H9 (cell line): ENCODE data around the gene LINS1. TPM values are rescaled to one million over a fixed set of nuclear protein-coding genes. Genes with fewer than 3 reads are reported as not detected.

Experiments
- DNase-seq: peaks from one replicate; pipeline ENCODE4 v3.0.0-alpha.2; 2017
- H2AFZ ChIP-seq: one replicate; pipeline ENCODE4 v1.6.1; 2013; ENCODE audit warnings: mild to moderate bottlenecking, low read length, control low read depth, moderate library complexity
- H2AK5ac ChIP-seq: 2 replicates; pipeline ENCODE4 v1.6.1; 2013; ENCODE audit warnings: low read length, control low read depth, mixed read lengths; ENCODE audit not compliant: insufficient read length
- H2BK120ac ChIP-seq: one replicate; pipeline ENCODE4 v1.6.1; 2013; ENCODE audit warnings: low read depth, mild to moderate bottlenecking, low read length, control low read depth, inconsistent platforms; ENCODE audit not compliant: poor library complexity, severe bottlenecking
- H2BK12ac ChIP-seq: 2 replicates; pipeline ENCODE4 v1.6.1; 2013; ENCODE audit warnings: low read length, control low read depth, mixed read lengths, low read depth; ENCODE audit not compliant: insufficient read length
- H2BK15ac ChIP-seq: 2 replicates; pipeline ENCODE4 v1.6.1; 2013; ENCODE audit warnings: low read depth, low read length, control low read depth
- H2BK20ac ChIP-seq: one replicate; pipeline ENCODE4 v1.6.1; 2013; ENCODE audit warnings: low read depth, mild to moderate bottlenecking, low read length, control low read depth, inconsistent platforms; ENCODE audit not compliant: poor library complexity, severe bottlenecking
- H2BK5ac ChIP-seq: 2 replicates; pipeline ENCODE4 v1.6.1; 2013; ENCODE audit warnings: low read length, control low read depth, mixed read lengths; ENCODE audit not compliant: insufficient read length
- H3K14ac ChIP-seq: 2 replicates; pipeline ENCODE4 v1.6.1; 2013; ENCODE audit warnings: low read length, control low read depth; ENCODE audit not compliant: insufficient read depth
- H3K18ac ChIP-seq: 2 replicates; pipeline ENCODE4 v1.6.1; 2013; ENCODE audit warnings: low read depth, mild to moderate bottlenecking, mixed read lengths, low read length, control low read depth; ENCODE audit not compliant: insufficient read length
- H3K23ac ChIP-seq: 2 replicates; pipeline ENCODE4 v1.6.1; 2013; ENCODE audit warnings: low read length, control low read depth, mixed read lengths, low read depth; ENCODE audit not compliant: insufficient read length
- H3K23me2 ChIP-seq: 2 replicates; pipeline ENCODE4 v1.6.1; 2013; ENCODE audit warnings: low read depth, mild to moderate bottlenecking, mixed read lengths, low read length, control low read depth; ENCODE audit not compliant: insufficient read length, poor library complexity, severe bottlenecking
- H3K27ac ChIP-seq: 2 replicates; pipeline ENCODE4 v1.5.1; 2013; ENCODE audit warnings: low read length, control low read depth, mixed read lengths, low read depth; ENCODE audit not compliant: insufficient read length
- H3K27me3 ChIP-seq: 2 replicates; pipeline ENCODE4 v1.6.1; 2013; ENCODE audit warnings: low read length, control low read depth, inconsistent platforms; ENCODE audit not compliant: insufficient read depth
- H3K4ac ChIP-seq: 2 replicates; pipeline ENCODE4 v1.6.1; 2013; ENCODE audit warnings: low read depth, mild to moderate bottlenecking, control low read depth, inconsistent platforms, low read length, moderate library complexity
- H3K4me1 ChIP-seq: 2 replicates; pipeline ENCODE4 v1.6.1; 2013; ENCODE audit warnings: low read length, control low read depth, inconsistent platforms; ENCODE audit not compliant: insufficient read depth
- H3K4me2 ChIP-seq: 2 replicates; pipeline ENCODE4 v1.6.1; 2013; ENCODE audit warnings: low read length, control low read depth, mixed read lengths; ENCODE audit not compliant: insufficient read length, insufficient read depth
- H3K56ac ChIP-seq: 2 replicates; pipeline ENCODE4 v1.6.1; 2013; ENCODE audit warnings: low read depth, mild to moderate bottlenecking, mixed read lengths, low read length, control low read depth; ENCODE audit not compliant: insufficient read length
- H3K79me1 ChIP-seq: 2 replicates; pipeline ENCODE4 v1.6.1; 2013; ENCODE audit warnings: low read depth, mild to moderate bottlenecking, moderate library complexity, low read length, control low read depth, inconsistent platforms; ENCODE audit not compliant: insufficient read depth, poor library complexity, severe bottlenecking
- H3K79me2 ChIP-seq: 2 replicates; pipeline ENCODE4 v1.6.1; 2013; ENCODE audit warnings: low read length, control low read depth, inconsistent platforms; ENCODE audit not compliant: insufficient read depth
- H3K9ac ChIP-seq: 2 replicates; pipeline ENCODE4 v1.6.1; 2013; ENCODE audit warnings: low read length, control low read depth, mixed read lengths; ENCODE audit not compliant: insufficient read length; ENCODE audit errors: extremely low read depth
- H3K9me3 ChIP-seq: one replicate; pipeline ENCODE4 v1.6.1; 2013; ENCODE audit warnings: low read depth, low read length, inconsistent platforms; ENCODE audit not compliant: control insufficient read depth
- H3T11ph ChIP-seq: one replicate; pipeline ENCODE4 v1.6.1; 2013; ENCODE audit warnings: mild to moderate bottlenecking, low read length, control low read depth, inconsistent platforms
- H4K20me1 ChIP-seq: one replicate; pipeline ENCODE4 v1.6.1; 2013; ENCODE audit not compliant: control insufficient read depth, insufficient read length, insufficient read depth
- H4K5ac ChIP-seq: 2 replicates; pipeline ENCODE4 v1.6.1; 2013; ENCODE audit warnings: low read depth, mild to moderate bottlenecking, mixed read lengths, low read length, control low read depth; ENCODE audit not compliant: insufficient read length
- H4K8ac ChIP-seq: replicated peaks from 2 replicates; pipeline ENCODE4 v1.6.1; 2013; ENCODE audit warnings: low read length, control low read depth, mixed read lengths, low read depth; ENCODE audit not compliant: insufficient read length
- H4K91ac ChIP-seq: 2 replicates; pipeline ENCODE4 v1.6.1; 2013; ENCODE audit warnings: low read depth, mild to moderate bottlenecking, moderate library complexity, mixed read lengths, low read length, control low read depth; ENCODE audit not compliant: insufficient read length
- H3K27ac Mint-ChIP-seq, 3 experiments: 2 replicates in 2 of 3; 3 replicates in 1 of 3; pipeline ENCODE4 v1.8.0; 2020 to 2021; ENCODE audit warnings: mixed read lengths in 3 of 3, mild to moderate bottlenecking in 1 of 3, moderate library complexity in 1 of 3
- H3K27me3 Mint-ChIP-seq: 2 replicates; pipeline ENCODE4 v1.8.0; 2021; ENCODE audit warnings: low read depth, mild to moderate bottlenecking, moderate library complexity, mixed read lengths
- H3K36me3 Mint-ChIP-seq, 3 experiments: 2 replicates in 2 of 3; 3 replicates in 1 of 3; pipeline ENCODE4 v1.8.0; 2020 to 2021; ENCODE audit warnings: low read depth in 3 of 3, mixed read lengths in 3 of 3; ENCODE audit not compliant: insufficient read depth in 1 of 3
- H3K4me1 Mint-ChIP-seq, 2 experiments: 2 replicates each; pipeline ENCODE4 v1.8.0; 2020; ENCODE audit warnings: mixed read lengths in 2 of 2
- H3K4me3 Mint-ChIP-seq, 2 experiments: 2 replicates in 1 of 2; 3 replicates in 1 of 2; pipeline ENCODE4 v1.8.0; 2020 to 2021; ENCODE audit warnings: mild to moderate bottlenecking in 2 of 2, mixed read lengths in 2 of 2, moderate library complexity in 1 of 2
- H3K9me3 Mint-ChIP-seq, 2 experiments: 2 replicates in 1 of 2; 3 replicates in 1 of 2; pipeline ENCODE4 v1.8.0; 2020; ENCODE audit warnings: mild to moderate bottlenecking in 2 of 2, mixed read lengths in 2 of 2, moderate library complexity in 1 of 2
- CTCF ChIP-seq: fragments of 200-600 bp; sonication (generic); conservative IDR thresholded peaks from 3 replicates; pipeline ENCODE4 v1.8.0; 2021; ENCODE audit warnings: antibody characterized with exemption, mild to moderate bottlenecking
- WGBS: extraction: QIAGEN DNeasy Blood & Tissue Kit; methylation state at CpG from one replicate; pipeline ENCODE4 v1.1.7; 2013; ENCODE audit warnings: missing lambda C conversion rate, low lambda C conversion rate, mixed read lengths; ENCODE audit not compliant: insufficient read length; ENCODE audit errors: extremely low coverage; 5-methylcytosine and 5-hydroxymethylcytosine counted together
- total RNA-seq: library from RNA; stranded (reverse); gene quantifications from 2 replicates; pipeline ENCODE4 v1.2.1, GENCODE V29; 2021

LINS1 gene
- total RNA-seq, 1 experiment from 2014 or later, result 8.8 TPM

GRCh38 chr15:100635406-100636071 is 33.6 kb upstream of the LINS1 start:
- H3K27ac ChIP-seq, result no peak overlapping the region
- no peak overlapping the region for H4K5ac ChIP-seq
- no peak overlapping the region for H3K4ac ChIP-seq
- WGBS, result no CpG with 5 or more reads among the region's 11 CpGs
- peaks cover 0 to 20% (median 9%) of the 10 kb centered on the region in 3 experiments; a peak in 6 of 7 replicates for H3K36me3 Mint-ChIP-seq
- H2AK5ac ChIP-seq, result no peak overlapping the region
- H4K91ac ChIP-seq, result no peak overlapping the region
- no peaks in the 10 kb centered on the region for H3K27me3 Mint-ChIP-seq
- H3T11ph ChIP-seq, result no peak overlapping the region
- H3K56ac ChIP-seq, result no peak overlapping the region
- no peak overlapping the region for H2BK120ac ChIP-seq
- no peak overlapping the region for H3K23ac ChIP-seq
- H4K20me1 ChIP-seq, result peaks cover 1% of the 10 kb centered on the region
- peak overlapping the region; percentile 53 to 74 (median 68); a peak in 6 of 7 replicates for H3K27ac Mint-ChIP-seq
- H2BK20ac ChIP-seq, result no peak overlapping the region
- H3K9me3 Mint-ChIP-seq, result no peaks in the 10 kb centered on the region
- H4K8ac ChIP-seq, result no peak overlapping the region
- no peaks in the 10 kb centered on the region; the same call in 1 of the 2 replicates for H3K4me1 ChIP-seq
- no peak overlapping the region for H2BK5ac ChIP-seq
- no peak overlapping the region for H3K18ac ChIP-seq
- H2AFZ ChIP-seq, result no peak overlapping the region
- no peaks in the 10 kb centered on the region for H3K27me3 ChIP-seq
- peaks cover 49 to 51% of the 10 kb centered on the region in 2 experiments for H3K4me1 Mint-ChIP-seq
- H3K79me2 ChIP-seq, result peaks cover 1% of the 10 kb centered on the region; the same call in 1 of the 2 replicates
- no peaks in the 10 kb centered on the region for H3K23me2 ChIP-seq
- H2BK12ac ChIP-seq, result no peak overlapping the region
- no peak for TF ChIP-seq CTCF
- no peak overlapping the region for H2BK15ac ChIP-seq
- no peak overlapping the region for H3K9ac ChIP-seq
- H3K4me3 Mint-ChIP-seq, result no peak overlapping the region
- H3K79me1 ChIP-seq, result peaks cover 3% of the 10 kb centered on the region
- no peaks in the 10 kb centered on the region for H3K9me3 ChIP-seq
- H3K14ac ChIP-seq, result peak overlapping the region; percentile 67; the same call in 1 of the 2 replicates
- DNase-seq, result peak; percentile 62
- no peak overlapping the region for H3K4me2 ChIP-seq
